CD4-positive, alpha-beta T cell treated with Interleukin-4 for 1 hour (primary cell): ENCODE measurements around the gene ALDH18A1.
"Not testable (repeated sequence)": the region's sequence is repeated elsewhere in the genome, so short reads cannot be mapped to it uniquely, and the experiment has no call there.

ENCODE experiments used
- DNase-seq, 2 donors: peaks; one replicate each; pipeline ENCODE4 v3.0.0-alpha.2; 2020 to 2022

Gene ALDH18A1

DNA sequence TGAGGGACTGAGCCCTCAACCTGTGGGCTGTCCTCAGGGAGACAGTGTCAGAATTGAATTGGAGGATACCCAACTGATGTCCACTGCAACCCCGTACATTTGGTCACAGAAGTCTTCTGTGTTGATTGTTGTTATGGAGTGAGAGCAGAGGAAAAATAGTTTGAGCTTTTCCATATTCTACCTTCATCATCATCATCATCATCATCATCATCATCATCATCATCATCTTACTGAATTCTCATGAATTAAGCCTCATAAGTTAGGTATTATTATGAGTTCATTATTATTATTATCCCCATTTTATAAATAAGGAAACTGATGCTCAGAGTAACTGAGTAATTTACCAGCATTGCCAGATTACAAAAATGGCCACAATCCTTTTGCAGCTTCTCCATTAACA lies 8.4 kb downstream of the ALDH18A1 start:
- no peak for DNase-seq

GRCh38 chr10:95646160-95646559 lies 10.4 kb downstream of the ALDH18A1 start:
- no peak for DNase-seq

DNA sequence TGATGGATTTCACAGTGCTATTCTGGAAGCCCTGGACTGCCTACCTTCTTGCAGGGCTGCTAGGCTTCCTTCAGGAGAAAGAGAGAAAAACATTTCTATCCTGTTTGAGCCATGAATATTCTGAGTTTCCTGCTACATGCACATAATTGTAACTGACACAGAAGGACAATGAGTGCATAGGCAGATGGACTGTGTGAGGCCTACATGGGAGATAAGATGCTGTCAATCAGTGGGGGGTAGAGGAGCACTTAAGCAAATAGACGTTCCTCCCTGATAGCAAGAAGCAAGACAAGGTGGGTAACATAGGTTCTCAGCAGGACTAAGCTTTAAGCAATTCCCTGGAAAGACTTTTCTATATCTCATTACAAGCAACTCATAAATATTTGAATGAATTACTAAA lies 11.6 kb downstream of the ALDH18A1 start:
- no peak for DNase-seq

GRCh38 chr10:95640891-95641315 lies 15.6 kb downstream of the ALDH18A1 start:
- no peak for DNase-seq

DNA sequence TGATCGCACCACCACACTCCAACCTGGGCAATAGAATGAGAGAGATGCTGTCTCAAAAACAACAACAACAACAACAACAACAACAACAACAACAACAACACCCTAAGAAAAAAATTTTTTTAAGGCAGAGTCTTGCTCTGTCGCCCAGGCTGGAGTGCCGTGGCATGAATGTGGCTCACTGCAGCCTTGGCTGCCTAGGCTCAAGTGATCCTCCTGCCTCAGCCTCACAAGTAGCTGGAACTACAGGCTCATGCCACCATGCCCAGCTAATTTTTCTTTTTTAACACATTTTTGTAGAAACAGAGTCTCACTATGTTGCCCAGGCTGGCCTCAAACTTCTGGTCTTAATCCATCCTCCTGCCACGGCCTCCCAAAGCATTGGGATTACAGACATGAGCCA lies 18.6 kb downstream of the ALDH18A1 start:
- no peak for DNase-seq

GRCh38 chr10:95637140-95637539 lies 19.4 kb downstream of the ALDH18A1 start:
- DNase-seq, result no peak

- DNase-seq, result no peak
Observed at GRCh38 chr10:95635319-95635733, 21.2 kb downstream of the ALDH18A1 start.

DNA sequence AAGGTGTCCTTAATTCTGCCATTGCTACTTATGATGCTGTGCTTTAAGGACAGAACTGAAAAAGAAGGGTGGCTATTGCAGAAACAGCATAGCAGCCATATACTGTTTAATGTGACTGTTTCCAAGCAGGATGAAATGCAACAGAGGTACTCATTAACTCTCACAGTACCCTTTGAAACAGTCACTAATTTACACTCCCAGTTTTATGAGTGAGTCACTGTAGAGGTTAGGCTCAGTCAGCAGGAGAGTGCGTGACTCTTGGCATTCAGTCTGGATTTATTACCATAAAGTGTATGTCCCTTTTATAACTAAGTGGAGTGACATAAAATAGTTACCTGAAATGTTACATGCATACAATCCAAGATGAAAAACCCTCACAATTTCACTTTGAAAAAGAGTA lies 27.7 kb downstream of the ALDH18A1 start:
- no peak for DNase-seq

DNA sequence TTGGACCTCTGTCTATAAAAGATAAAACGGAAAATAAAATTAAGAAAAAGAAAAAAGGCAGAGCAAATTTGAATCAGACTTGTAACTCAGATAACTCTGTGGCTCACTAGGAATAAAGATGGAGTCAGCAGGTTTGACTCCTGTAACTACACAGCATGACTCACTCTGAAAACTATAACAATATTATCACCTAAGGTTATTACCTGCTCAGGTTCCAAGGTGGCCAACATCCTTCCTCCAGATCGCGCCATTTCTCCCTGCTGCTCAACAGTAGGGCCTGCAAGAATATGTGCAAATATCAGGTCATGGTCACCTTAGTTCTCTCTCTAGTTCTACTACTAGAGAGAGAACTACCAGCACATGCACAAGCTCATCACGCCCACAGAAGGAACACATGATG lies 30.0 kb downstream of the ALDH18A1 start:
- no peak for DNase-seq

DNA sequence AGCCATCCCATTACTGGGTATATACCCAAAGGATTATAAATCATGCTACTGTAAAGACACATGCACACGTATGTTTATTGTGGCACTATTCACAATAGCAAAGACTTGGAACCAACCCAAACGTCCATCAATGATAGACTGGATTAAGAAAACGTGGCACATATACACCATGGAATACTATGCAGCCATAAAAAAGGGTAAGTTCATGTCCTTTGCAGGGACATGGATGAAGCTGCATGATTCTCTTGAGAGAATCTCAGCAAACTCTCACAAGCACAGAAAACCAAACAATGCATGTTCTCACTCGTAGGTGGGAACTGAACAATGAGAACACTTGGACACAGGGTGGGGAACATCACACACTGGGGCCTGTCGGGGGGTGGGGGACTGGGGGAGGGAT lies 36.1 kb downstream of the ALDH18A1 start:
- not testable (repeated sequence) for DNase-seq

- no peak for DNase-seq
Observed at GRCh38 chr10:95618101-95618500, 38.4 kb downstream of the ALDH18A1 start.

- DNase-seq, result no peak
Observed at GRCh38 chr10:95616446-95616845, 40.1 kb downstream of the ALDH18A1 start.

- no peak for DNase-seq
Observed at GRCh38 chr10:95613330-95613729, 43.2 kb downstream of the ALDH18A1 start.

- DNase-seq, result no peak
Observed at GRCh38 chr10:95610727-95611126, 45.8 kb downstream of the ALDH18A1 start.

GRCh38 chr10:95606922-95607321 lies 49.6 kb downstream of the ALDH18A1 start:
- no peak for DNase-seq

DNA sequence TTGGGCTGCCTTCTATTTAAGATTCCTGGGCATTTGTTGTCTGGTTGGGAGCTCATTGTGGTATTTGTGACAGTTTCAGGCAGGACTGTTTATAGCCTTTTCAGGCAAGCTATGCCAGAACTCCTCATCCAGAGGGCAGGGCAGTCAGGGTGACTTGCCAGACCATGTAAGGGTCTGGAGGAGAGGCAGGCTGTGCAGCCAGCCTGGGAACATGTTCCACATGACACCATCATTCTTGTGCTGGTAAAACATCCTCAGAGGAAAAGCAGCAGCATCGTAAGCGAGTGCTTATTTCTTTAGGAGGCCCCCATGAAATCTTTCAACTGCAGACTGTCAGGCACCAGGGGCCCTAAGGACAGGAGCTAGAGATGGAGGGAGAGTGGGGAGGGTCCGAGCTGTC lies 51.3 kb downstream of the ALDH18A1 start:
- DNase-seq, result no peak

- DNase-seq, result no peak
Observed at GRCh38 chr10:95604630-95605029, 51.9 kb downstream of the ALDH18A1 start.

DNA sequence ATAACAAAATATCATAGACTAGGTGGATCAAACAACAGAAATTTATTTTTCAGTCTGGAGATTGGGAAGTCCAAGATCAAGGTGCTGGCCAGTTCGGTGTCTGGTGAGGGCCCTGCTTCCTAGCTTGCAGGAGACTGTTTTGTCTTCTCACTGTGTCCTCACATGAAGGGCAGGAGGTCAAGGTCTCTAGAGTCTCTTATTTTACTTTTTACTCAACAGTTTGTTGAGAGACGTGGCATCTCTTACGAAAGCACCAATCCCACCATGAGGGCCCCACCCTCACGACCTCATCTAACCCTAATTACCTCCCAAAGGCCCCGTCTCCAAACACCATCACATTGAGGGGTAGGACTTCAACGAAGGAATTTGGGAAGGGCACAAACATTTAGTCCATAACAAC lies 54.1 kb downstream of the ALDH18A1 start:
- DNase-seq, result no peak

DNA sequence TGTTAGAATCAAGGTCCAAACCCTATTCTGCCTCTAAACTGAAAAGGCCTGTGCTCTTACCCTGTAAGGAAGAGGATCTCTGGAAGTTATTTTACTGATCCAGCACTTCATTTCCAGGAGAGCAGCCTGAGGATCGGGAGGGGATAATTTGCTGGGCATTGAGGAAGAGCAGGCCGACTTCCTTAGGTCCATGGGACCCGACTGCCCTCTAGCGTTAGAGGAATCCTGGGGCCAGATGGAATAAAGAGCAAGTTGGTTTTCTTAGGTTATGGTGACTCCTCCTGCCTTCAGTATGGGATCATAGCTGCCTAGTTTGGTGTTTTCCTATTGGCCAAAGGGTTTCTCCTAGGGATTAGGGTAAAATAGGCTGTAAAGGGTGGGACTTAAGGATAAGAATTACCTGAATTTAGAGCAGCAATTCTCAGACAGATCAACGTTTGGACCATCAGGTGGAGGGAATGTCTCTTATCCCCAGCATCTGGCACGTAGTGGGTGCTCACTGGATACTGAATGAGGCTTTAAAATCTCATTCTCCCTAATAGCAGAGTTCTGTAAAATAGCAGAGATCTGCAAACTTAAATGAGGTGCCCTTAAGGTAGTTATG lies 55.3 kb downstream of the ALDH18A1 start:
- peak; percentile 33 to 47 for DNase-seq

- no peak for DNase-seq
Observed at GRCh38 chr10:95600158-95600557, 56.4 kb downstream of the ALDH18A1 start.

DNA sequence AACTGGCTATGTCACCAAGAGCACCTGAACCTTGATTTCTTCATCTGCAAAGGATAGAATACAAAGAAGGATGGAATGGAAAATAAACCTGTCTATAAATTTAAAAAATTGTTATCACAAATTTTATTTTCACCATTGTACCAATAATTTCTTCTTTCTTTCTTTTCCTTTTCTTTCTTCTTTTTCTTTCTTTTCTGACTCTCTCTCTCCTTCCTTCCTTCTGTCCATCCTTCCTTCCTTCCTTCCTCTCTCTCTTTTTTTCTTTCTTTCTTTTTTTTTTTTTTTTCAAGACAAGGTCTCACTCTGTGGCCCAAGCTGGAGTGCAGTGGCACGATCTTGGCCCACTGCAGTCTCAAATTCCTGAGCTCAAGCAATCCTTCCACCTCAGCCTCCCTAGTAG lies 58.7 kb downstream of the ALDH18A1 start:
- no peak for DNase-seq

GRCh38 chr10:95588025-95588424 lies 68.5 kb downstream of the ALDH18A1 start:
- DNase-seq, result no peak

DNA sequence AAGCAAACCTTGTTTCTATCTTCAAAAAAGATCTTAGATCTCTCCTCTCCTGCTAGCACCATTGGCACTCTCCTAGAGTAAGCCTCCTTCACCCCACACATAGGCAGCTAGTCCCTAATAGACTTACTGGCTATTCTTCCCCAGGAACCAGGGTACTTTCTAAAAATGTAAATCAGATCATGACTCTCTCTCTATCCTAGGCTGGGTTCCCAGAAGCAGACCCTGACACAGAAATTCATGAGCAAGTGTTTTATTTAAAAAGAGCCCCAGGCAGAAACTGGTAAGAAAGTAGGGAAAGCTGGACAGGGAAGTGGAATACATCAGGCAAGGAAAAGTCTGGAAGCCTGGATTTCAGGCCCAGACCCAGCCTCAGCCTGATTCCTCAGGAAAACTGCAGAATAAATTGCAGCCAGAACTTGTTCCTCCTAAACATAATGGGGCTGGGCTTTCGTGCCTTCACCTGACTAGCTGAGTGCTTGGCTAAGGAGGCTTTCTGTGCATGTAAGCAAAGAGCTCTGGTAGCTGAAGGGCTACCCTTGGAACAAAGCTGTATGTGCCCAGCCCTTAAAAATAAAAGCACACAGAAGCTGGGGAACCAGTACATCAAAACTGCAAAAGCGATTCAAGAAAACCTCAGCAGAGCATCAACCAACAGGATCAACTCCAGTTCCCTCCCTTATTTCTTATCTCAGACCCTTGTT lies 76.5 kb downstream of the ALDH18A1 start:
- no peak for DNase-seq

DNA sequence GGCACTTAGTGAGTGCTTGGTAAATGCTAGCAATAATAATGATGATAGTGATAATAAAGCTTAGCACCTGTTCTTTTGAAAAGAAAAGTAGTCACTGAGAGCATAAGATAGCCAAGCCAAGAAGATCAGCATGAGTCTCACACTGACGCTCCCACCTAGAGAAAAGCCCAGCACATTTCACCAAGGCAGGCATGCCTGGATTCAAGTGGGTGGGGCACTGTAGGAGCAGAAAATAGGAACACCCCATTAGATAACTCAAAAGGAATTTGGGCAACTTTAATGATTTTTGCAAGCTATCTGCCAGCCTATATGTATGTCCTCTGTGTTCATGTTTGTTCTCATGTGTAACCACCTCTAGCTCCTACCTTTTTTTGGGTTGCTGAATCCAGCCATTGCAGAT lies 77.2 kb downstream of the ALDH18A1 start:
- no peak for DNase-seq

DNA sequence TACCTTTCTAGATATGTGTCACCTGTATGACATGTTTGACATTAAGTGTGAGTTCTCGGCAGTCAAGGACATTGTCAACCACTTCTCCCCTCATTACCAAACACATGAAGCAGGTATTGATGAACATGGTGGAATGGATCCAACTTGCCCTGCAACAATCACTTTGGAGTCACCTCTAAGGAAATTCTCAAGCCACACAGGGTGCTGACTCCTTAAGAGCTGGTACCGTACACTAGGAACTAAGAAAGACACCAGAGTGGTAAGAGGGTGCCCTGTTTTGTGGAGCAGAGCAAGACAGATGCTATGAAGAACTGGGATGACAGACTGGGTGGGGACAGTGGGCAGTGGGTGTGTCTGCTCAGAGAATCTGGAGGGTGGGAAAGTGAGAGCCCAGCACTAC lies 77.9 kb downstream of the ALDH18A1 start:
- no peak for DNase-seq
